Gastroesophageal sphincter (tissue), 3 donors: ENCODE data around the gene NHSL1.

Experiments
- CTCF ChIP-seq, 4 experiments: fragments of 200-600 bp in 2 of 4; fragments of 450-650 bp in 2 of 4; sonication (generic) in 1 of 4; IDR thresholded peaks; one replicate each; pipeline ENCODE4 v1.5.1; 2017 to 2019; ENCODE audit warnings: antibody characterized with exemption in 4 of 4, mild to moderate bottlenecking in 2 of 4, moderate library complexity in 2 of 4
- POLR2A ChIP-seq, 2 donors: fragments of 450-650 bp; IDR thresholded peaks; one replicate each; pipeline ENCODE4 v1.6.1; 2017; ENCODE audit warnings: antibody characterized with exemption in 2 of 2, mild to moderate bottlenecking in 2 of 2, moderate library complexity in 1 of 2

- TF ChIP-seq CTCF (IDR thresholded peaks at IDR 0.05), result no peak
- TF ChIP-seq POLR2A (IDR thresholded peaks at IDR 0.05), result no peak
Measured at GRCh38 chr6:138429761-138430160, 69.5 kb downstream of the NHSL1 start.
